Nephron progenitor cell (in vitro differentiated cells): Measurements from ENCODE around the gene PFN2.
A peak's percentile ranks its signal among the peaks of the same experiment; 100 is the strongest.
"Not testable (repeated sequence)": the region's sequence is repeated elsewhere in the genome, so short reads cannot be mapped to it uniquely, and the experiment has no call there.

Source experiments
- DNase-seq: peaks from one replicate; pipeline ENCODE4 v3.0.0; 2021
- H3K27ac Mint-ChIP-seq: 2 replicates; pipeline ENCODE4 v1.8.0; 2021; ENCODE audit warnings: mild to moderate bottlenecking, moderate library complexity, mixed read lengths
- H3K27me3 Mint-ChIP-seq: 2 replicates; pipeline ENCODE4 v1.8.0; 2021; ENCODE audit warnings: mild to moderate bottlenecking, low read depth, mixed read lengths; ENCODE audit not compliant: poor library complexity
- H3K36me3 Mint-ChIP-seq: 2 replicates; pipeline ENCODE4 v1.8.0; 2021; ENCODE audit warnings: low read depth, mixed read lengths
- H3K4me1 Mint-ChIP-seq: 2 replicates; pipeline ENCODE4 v1.8.0; 2021; ENCODE audit warnings: mixed read lengths
- H3K4me3 Mint-ChIP-seq: 2 replicates; pipeline ENCODE4 v1.8.0; 2021; ENCODE audit warnings: mild to moderate bottlenecking, moderate library complexity, mixed read lengths
- H3K9me3 Mint-ChIP-seq: 2 replicates; pipeline ENCODE4 v1.8.0; 2021; ENCODE audit warnings: mild to moderate bottlenecking, moderate library complexity, mixed read lengths
- CTCF ChIP-seq: fragments of 200-600 bp; sonication (generic); IDR thresholded peaks from 2 replicates; pipeline ENCODE4 v1.5.0; 2021; ENCODE audit warnings: antibody characterized with exemption

The PFN2 gene

GRCh38 chr3:149957361-149958125, 13.2 kb downstream of the PFN2 start:
- Mint-ChIP-seq H3K4me3 (no peak overlapping the region), H3K27ac (no peak overlapping the region), H3K27me3 (no peaks in the 10 kb centered on the region), H3K36me3 (peaks cover 56% of the 10 kb centered on the region), H3K4me1 (no peaks in the 10 kb centered on the region), H3K9me3 (no peaks in the 10 kb centered on the region)
- DNase-seq = no peak
- TF ChIP-seq CTCF = no peak

GRCh38 chr3:149955449-149955848, 15.2 kb downstream of the PFN2 start:
- Mint-ChIP-seq H3K27ac (peak overlapping the region; percentile 93), H3K36me3 (peaks cover 65% of the 10 kb centered on the region), H3K4me1 (no peaks in the 10 kb centered on the region), H3K9me3 (peaks cover 11% of the 10 kb centered on the region), H3K27me3 (no peaks in the 10 kb centered on the region), H3K4me3 (no peak overlapping the region)
- DNase-seq = no peak
- no peak for TF ChIP-seq CTCF

GRCh38 chr3:149954812-149955211, 15.9 kb downstream of the PFN2 start:
- Mint-ChIP-seq H3K36me3 (peaks cover 65% of the 10 kb centered on the region), H3K4me3 (no peak overlapping the region), H3K9me3 (peaks cover 17% of the 10 kb centered on the region), H3K27me3 (no peaks in the 10 kb centered on the region), H3K27ac (no peak overlapping the region), H3K4me1 (no peaks in the 10 kb centered on the region)
- TF ChIP-seq CTCF = no peak
- DNase-seq = no peak

- no peak overlapping the region for H3K4me3 Mint-ChIP-seq
- peaks cover 72% of the 10 kb centered on the region for H3K9me3 Mint-ChIP-seq
- TF ChIP-seq CTCF = no peak
- H3K27me3 Mint-ChIP-seq = peaks cover 4% of the 10 kb centered on the region
- H3K36me3 Mint-ChIP-seq = peaks cover 93% of the 10 kb centered on the region
- no peak for DNase-seq
- no peak overlapping the region for H3K27ac Mint-ChIP-seq
- H3K4me1 Mint-ChIP-seq = no peaks in the 10 kb centered on the region
Observed at GRCh38 chr3:149949181-149949580, 21.5 kb downstream of the PFN2 start.

GRCh38 chr3:149947231-149947630, 23.5 kb downstream of the PFN2 start:
- peaks cover 92% of the 10 kb centered on the region for H3K9me3 Mint-ChIP-seq
- DNase-seq = no peak
- H3K4me3 Mint-ChIP-seq = no peak overlapping the region
- no peak for TF ChIP-seq CTCF
- no peaks in the 10 kb centered on the region for H3K4me1 Mint-ChIP-seq
- H3K36me3 Mint-ChIP-seq = peaks cover 100% of the 10 kb centered on the region
- peaks cover 4% of the 10 kb centered on the region for H3K27me3 Mint-ChIP-seq
- H3K27ac Mint-ChIP-seq = no peak overlapping the region

- Mint-ChIP-seq H3K36me3 (peaks cover 98% of the 10 kb centered on the region), H3K9me3 (peaks cover 74% of the 10 kb centered on the region)
- H3K27me3 Mint-ChIP-seq, H3K4me3 Mint-ChIP-seq, H3K4me1 Mint-ChIP-seq, H3K27ac Mint-ChIP-seq, DNase-seq: not testable (repeated sequence)
Observed at GRCh38 chr3:149943966-149944365, 26.7 kb downstream of the PFN2 start.
